Measurements from ENCODE around the gene DCAF5. TPM values are rescaled to one million over a fixed set of nuclear protein-coding genes. Genes with fewer than 3 reads are reported as not detected.

The DCAF5 gene
- total RNA-seq, 6 donors from 2014 or later, result 37.7 to 78.6 (median 49.0) TPM

GRCh38 chr14:69076341-69076740 lies 76.6 kb downstream of the DCAF5 start:
- no peaks in the 10 kb centered on the region for H3K27me3 ChIP-seq
- H3K4me1 ChIP-seq, result peaks cover 24 to 31% (median 26%) of the 10 kb centered on the region in 4 donors
- no peak overlapping the region for H3K27ac ChIP-seq
- WGBS, 2 donors, result 82 to 84% methylated on average over 3 of the region's 3 CpGs
- H3K9me3 ChIP-seq, result no peaks in the 10 kb centered on the region
- H3K4me3 ChIP-seq, result no peak overlapping the region
- DNase-seq, result no peak
- H3K36me3 ChIP-seq, result peaks cover 0 to 37% (median 4%) of the 10 kb centered on the region in 4 donors
- ATAC-seq (ENCODE audit: low FRiP score in 2 of 2), result no peak
- TF ChIP-seq, protein P1, sequence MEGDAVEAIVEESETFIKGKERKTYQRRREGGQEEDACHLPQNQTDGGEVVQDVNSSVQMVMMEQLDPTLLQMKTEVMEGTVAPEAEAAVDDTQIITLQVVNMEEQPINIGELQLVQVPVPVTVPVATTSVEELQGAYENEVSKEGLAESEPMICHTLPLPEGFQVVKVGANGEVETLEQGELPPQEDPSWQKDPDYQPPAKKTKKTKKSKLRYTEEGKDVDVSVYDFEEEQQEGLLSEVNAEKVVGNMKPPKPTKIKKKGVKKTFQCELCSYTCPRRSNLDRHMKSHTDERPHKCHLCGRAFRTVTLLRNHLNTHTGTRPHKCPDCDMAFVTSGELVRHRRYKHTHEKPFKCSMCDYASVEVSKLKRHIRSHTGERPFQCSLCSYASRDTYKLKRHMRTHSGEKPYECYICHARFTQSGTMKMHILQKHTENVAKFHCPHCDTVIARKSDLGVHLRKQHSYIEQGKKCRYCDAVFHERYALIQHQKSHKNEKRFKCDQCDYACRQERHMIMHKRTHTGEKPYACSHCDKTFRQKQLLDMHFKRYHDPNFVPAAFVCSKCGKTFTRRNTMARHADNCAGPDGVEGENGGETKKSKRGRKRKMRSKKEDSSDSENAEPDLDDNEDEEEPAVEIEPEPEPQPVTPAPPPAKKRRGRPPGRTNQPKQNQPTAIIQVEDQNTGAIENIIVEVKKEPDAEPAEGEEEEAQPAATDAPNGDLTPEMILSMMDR (IDR thresholded peaks at IDR 0.05), result no peak
- TF ChIP-seq POLR2A (IDR thresholded peaks at IDR 0.05) (no peak), EP300 (IDR thresholded peaks at IDR 0.05) (no peak), POLR2AphosphoS5 (IDR thresholded peaks at IDR 0.05) (no peak)

GRCh38 chr14:69073915-69074314 lies 79.0 kb downstream of the DCAF5 start:
- DNase-seq, result no peak
- Histone ChIP-seq H3K4me1 (peaks cover 12 to 16% (median 15%) of the 10 kb centered on the region in 4 donors), H3K27ac (no peak overlapping the region), H3K27me3 (no peaks in the 10 kb centered on the region), H3K4me3 (no peak overlapping the region), H3K9me3 (no peaks in the 10 kb centered on the region), H3K36me3 (peaks cover 0 to 47% (median 5%) of the 10 kb centered on the region in 4 donors)
- ATAC-seq (ENCODE audit: low FRiP score in 2 of 2), result no peak
- TF ChIP-seq POLR2AphosphoS5 (IDR thresholded peaks at IDR 0.05) (no peak), POLR2A (IDR thresholded peaks at IDR 0.05) (no peak), EP300 (IDR thresholded peaks at IDR 0.05) (no peak)
- TF ChIP-seq, protein P1 (IDR thresholded peaks at IDR 0.05), result no peak
- WGBS, 2 donors, result 43% methylated on average over 1 of the region's 1 CpG

GRCh38 chr14:69073429-69073828 lies 79.5 kb downstream of the DCAF5 start:
- DNase-seq (no peak), ATAC-seq (ENCODE audit: low FRiP score in 2 of 2) (no peak)
- no peak overlapping the region for H3K4me3 ChIP-seq
- no peak overlapping the region for H3K27ac ChIP-seq
- no peaks in the 10 kb centered on the region for H3K9me3 ChIP-seq
- H3K36me3 ChIP-seq, result peaks cover 0 to 51% (median 5%) of the 10 kb centered on the region in 4 donors
- WGBS, 2 donors, result 89% methylated on average over 5 of the region's 5 CpGs
- no peaks in the 10 kb centered on the region for H3K27me3 ChIP-seq
- no peak for TF ChIP-seq POLR2AphosphoS5 (IDR thresholded peaks at IDR 0.05)
- TF ChIP-seq EP300 (IDR thresholded peaks at IDR 0.05), result no peak
- no peak for TF ChIP-seq POLR2A (IDR thresholded peaks at IDR 0.05)
- TF ChIP-seq, protein P1 (IDR thresholded peaks at IDR 0.05), result no peak
- peaks cover 9 to 11% (median 10%) of the 10 kb centered on the region in 4 donors for H3K4me1 ChIP-seq

DNA sequence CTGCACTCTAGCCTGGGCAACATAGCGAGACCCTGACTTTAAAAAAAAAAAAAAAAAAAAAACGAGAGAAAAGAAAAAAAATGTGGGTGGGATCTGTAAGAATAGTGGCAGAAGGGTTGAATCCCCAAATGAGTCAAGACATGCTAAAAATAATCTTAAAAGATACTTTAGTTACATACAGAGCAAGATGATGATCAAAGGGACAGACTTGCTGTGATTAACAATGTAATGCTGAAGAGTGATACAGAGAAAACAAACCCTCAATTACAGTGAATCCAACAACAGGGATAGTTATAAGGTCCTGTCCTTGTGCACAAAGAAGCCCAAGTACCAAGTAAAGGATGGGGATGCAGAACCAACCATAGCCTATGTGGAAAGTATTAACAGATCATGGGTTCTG lies 80.3 kb downstream of the DCAF5 start:
- no peaks in the 10 kb centered on the region for H3K27me3 ChIP-seq
- H3K27ac ChIP-seq, result no peak overlapping the region
- WGBS, 2 donors, result 78 to 84% methylated on average over 2 of the region's 2 CpGs
- peaks cover 2% of the 10 kb centered on the region in 4 donors for H3K4me1 ChIP-seq
- H3K36me3 ChIP-seq, result peaks cover 0 to 57% (median 5%) of the 10 kb centered on the region in 4 donors
- H3K9me3 ChIP-seq, result no peaks in the 10 kb centered on the region
- no peak for DNase-seq
- TF ChIP-seq, protein P1 (IDR thresholded peaks at IDR 0.05), result no peak
- TF ChIP-seq EP300 (IDR thresholded peaks at IDR 0.05) (no peak), POLR2AphosphoS5 (IDR thresholded peaks at IDR 0.05) (no peak), POLR2A (IDR thresholded peaks at IDR 0.05) (no peak)
- no peak overlapping the region for H3K4me3 ChIP-seq
- no peak for ATAC-seq (ENCODE audit: low FRiP score in 2 of 2)

GRCh38 chr14:69068744-69069421 lies 84.0 kb downstream of the DCAF5 start:
- Histone ChIP-seq H3K27me3 (no peaks in the 10 kb centered on the region), H3K4me1 (no peaks in the 10 kb centered on the region), H3K27ac (no peak overlapping the region), H3K4me3 (no peak overlapping the region), H3K36me3 (peaks cover 0 to 40% (median 6%) of the 10 kb centered on the region in 4 donors), H3K9me3 (no peaks in the 10 kb centered on the region)
- 67 to 68% methylated on average over 2 of the region's 2 CpGs for WGBS, 2 donors
- TF ChIP-seq EP300 (IDR thresholded peaks at IDR 0.05) (no peak), POLR2A (IDR thresholded peaks at IDR 0.05) (no peak), POLR2AphosphoS5 (IDR thresholded peaks at IDR 0.05) (no peak)
- TF ChIP-seq, protein P1 (IDR thresholded peaks at IDR 0.05), result no peak
- no peak for ATAC-seq (ENCODE audit: low FRiP score in 2 of 2)
- no peak for DNase-seq
